Stimulated activated naive CD4-positive, alpha-beta T cell (primary cell): ENCODE measurements around the gene NDUFAF4.

Experiments used
- DNase-seq, 6 experiments: peaks; one replicate each; lab custom pipeline; 2025; lab: John Stamatoyannopoulos, UW

The NDUFAF4 gene

GRCh38 chr6:96897396-96898240 lies at the start of gene NDUFAF4:
Gene NDUFAF4, minus strand, starts transcription at chr6:96897891. Its CDS starts 90 bp downstream, at chr6:96897801.
- DNase-seq, result peak; percentile 89 to 94 (median 92)

DNA sequence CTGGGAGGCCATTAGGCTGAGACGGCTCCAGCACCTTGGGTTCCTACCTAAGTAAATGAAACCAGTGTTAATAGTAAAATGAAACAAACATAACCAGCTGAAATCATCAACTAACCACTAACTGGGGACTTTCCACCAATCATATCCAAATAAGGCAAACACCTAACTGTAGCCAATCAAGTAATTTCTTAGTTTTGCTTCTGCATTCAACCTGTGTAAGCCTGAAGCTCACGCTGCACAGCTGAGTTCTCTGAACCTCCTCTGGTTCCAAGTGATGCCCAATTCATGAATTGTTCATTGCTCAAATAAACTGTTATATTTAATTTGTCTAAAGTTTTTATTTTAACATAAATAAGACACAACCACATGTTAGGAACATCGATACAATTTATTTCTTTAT lies 49.4 kb upstream of the NDUFAF4 start:
- DNase-seq, result no peak

DNA sequence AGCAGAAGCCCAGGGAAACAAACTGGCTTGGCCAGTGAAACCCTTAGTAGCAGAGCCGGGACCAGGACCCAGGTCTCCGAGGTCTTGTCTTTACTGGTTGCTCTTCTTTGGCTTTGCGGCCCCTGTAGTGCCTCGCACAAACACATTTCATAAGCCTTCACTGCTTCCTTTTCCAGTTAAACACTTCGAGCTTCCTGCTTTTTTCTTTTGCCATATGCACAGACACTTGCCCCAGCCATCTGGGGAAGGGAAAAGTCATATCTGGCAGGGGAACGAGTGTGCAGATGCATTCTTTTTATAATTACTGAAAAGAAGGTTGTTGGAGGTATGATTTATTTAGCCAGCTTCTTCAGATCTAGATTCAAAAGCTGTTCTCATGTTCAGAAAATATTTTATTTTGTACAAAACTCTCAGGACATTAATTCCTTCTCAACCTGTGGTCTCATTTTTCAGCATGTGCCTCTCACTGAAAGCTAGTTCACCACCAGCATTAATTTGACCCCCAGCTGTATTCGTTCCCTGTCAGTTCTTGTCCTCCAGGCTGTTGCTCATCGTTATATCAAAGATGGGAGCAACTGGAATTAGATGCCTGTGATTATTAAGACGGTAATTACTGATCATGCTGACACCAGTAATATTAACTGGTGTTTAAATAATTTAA lies 46.0 kb upstream of the NDUFAF4 start:
- no peak for DNase-seq

GRCh38 chr6:96942676-96943075 lies 45.0 kb upstream of the NDUFAF4 start:
- no peak for DNase-seq

DNA sequence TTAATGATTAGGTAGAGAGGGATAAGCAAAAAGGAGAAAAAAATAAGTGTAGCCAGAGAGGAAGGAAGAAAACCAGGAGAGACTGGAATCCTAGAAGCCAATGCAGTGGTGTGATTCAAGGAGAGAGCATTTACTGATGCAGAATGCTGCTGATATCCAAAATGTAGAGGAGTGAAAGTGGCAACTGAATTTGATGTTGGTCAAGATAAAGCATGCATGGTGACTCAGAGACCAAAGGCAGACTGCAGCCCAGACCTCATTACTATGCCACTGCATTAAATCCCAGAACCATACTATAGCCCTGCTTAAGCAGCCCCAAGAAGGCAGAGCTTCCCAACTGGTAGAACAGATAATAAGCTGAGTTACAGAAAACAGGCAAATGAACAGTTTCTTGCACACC lies 42.6 kb upstream of the NDUFAF4 start:
- no peak for DNase-seq

GRCh38 chr6:96939007-96939805 lies 41.5 kb upstream of the NDUFAF4 start:
- no peak for DNase-seq

GRCh38 chr6:96934087-96934486 lies 36.4 kb upstream of the NDUFAF4 start:
- no peak for DNase-seq

DNA sequence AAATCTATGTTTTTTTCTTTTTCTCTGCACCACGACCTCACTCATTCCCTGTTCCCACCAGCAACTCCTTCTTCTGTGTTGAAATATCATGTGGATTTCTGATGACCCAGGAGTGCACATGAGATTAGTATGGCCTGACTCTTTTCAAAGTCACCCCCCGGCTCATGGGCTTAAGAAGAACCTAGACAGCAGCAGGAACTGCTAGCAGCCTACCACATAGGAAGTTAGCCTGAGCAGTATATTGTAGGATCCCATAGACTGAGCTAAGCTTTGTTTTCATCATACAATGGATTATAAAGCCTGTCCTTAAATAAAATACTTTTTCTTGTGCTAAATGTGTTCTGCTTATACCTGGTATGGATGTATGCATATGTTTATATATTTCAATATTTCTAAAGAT lies 33.5 kb upstream of the NDUFAF4 start:
- no peak for DNase-seq

DNA sequence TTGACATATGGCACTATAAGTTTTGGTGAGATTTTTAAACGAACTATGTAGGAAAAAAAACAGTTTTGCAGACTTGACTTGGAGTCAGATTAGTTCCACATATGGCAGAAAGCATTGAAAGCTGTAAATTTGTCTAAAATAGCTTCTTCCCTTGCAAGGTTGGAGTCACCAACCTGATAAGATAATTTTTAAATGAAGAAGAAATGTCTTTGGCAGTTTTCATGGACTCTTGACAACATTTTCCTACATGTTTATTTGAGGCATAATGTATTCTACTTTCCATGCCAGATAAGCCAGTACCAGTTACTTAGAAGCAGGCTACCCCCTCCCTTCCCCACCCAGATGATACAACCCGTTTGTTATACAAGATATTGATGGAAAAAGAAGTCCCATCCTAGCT lies 32.0 kb upstream of the NDUFAF4 start:
- no peak for DNase-seq

DNA sequence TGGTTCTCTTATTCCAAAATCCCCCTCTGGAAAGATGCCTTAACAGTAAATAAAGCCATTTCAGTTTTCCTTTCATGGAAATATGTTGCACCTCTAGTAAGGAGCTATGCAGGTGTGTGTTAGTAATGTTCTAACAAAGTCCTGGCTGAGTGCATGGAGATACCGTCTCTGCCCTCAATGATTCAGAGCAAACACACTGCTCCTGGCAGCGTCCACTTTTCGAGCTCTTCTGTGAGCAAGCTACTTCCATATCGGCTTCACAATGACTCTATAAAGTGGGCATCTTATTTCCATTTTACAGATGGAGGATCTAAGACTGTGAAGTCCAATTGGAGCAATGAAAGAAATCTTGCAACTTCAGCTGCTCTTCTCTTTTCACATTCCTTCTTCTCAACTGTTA lies 30.0 kb upstream of the NDUFAF4 start:
- no peak for DNase-seq

- DNase-seq, result no peak
Measured at GRCh38 chr6:96926425-96926824, 28.7 kb upstream of the NDUFAF4 start.

DNA sequence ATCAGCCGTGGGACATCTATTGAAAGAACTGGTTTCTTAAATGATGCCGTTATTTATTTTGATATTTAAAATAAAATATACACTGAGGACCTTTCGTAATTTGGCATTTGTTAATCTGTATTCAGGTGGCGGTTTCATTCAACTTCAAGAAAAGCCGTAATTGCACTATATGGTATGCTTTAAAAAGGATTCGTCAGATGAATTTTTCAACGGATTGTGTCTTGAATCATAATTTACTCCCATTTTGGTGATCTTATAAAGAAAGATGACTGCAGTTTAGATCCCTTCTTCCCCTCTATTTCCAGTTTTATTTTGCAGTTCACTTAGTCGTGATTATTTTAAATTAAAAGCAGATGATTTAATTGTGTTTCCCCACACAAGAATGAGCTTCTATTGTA lies 27.6 kb upstream of the NDUFAF4 start:
- DNase-seq, result no peak

GRCh38 chr6:96923871-96924493 lies 26.3 kb upstream of the NDUFAF4 start:
- DNase-seq, result no peak

DNA sequence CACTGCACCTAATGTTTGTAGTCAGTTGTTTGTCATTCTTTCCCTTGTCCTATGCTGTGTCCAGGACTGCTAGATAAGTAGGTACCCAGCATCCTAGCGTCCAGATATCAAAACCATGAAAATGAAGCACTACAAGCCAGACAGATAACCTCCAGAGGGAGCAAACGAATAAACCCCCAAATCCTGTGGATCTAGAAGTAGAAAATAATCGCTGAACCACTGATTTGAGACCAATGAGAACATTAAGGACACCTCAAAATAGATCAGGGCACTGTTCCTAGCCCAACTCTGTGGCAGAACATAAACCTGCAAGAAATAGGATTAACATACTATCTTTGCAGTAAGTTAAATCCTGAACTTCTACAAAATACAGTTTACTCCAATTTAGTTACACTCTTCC lies 25.7 kb upstream of the NDUFAF4 start:
- no peak for DNase-seq

- no peak for DNase-seq
Measured at GRCh38 chr6:96917098-96917497, 19.4 kb upstream of the NDUFAF4 start.

GRCh38 chr6:96913621-96914020 lies 15.9 kb upstream of the NDUFAF4 start:
- no peak for DNase-seq

DNA sequence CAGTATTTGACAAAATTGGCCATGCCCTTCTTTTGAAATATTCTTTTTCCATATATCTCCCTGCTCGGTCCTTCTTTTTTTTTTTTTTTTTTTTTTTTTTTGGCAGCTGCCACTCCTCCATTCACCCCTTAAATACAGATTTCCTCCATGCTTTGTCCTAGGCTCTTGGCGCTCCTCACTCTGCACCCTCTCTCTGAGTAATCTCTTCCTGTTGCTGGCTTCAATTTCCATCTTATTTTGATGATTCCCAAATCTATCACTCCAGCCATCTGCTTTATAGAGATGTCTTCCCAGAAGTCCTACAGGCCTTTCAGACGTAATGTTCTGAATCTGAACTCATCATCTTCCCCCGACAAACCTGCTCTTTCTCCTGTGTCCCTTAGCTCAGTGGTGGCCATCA lies 14.1 kb upstream of the NDUFAF4 start:
- DNase-seq, result no peak

DNA sequence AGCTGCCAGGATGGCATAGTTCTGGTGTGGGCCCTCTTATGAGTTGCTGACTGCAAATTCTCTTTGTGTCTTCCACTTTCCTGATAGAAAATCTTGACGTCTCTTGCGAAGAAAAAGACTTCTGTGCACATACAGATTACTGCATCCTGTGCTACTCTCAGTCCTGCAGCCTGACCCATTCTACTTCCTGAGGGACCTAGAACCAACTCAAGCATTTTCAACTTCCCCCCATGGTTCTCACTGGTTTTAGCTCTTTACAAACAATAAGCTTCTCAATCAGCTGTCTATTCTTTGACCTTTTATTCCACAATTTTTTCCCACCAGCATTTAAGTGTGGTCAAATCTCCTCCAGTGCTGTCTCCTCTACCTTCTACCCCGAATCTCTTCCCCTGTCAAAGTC lies 13.5 kb upstream of the NDUFAF4 start:
- no peak for DNase-seq

GRCh38 chr6:96909811-96910210 lies 12.1 kb upstream of the NDUFAF4 start:
- DNase-seq, result no peak

DNA sequence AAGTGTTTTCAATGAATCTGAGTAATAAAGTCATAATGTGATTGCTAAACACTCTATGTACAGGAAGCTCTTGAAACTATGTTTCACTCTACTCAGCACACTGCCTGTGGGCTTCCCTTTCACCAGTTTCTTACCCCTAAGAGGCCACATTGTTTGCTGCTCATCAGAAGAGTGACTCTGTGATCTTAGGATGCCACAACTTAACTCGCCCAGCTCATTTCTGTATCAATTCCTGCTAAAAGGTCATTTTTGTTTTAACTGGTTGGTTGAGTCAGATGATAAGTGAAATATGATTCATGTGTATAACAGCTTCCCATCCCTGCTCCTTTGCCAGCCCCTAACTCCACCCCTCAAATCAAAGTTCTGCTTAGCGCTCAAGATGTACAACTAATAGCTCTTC lies 9.8 kb upstream of the NDUFAF4 start:
- DNase-seq, result no peak

DNA sequence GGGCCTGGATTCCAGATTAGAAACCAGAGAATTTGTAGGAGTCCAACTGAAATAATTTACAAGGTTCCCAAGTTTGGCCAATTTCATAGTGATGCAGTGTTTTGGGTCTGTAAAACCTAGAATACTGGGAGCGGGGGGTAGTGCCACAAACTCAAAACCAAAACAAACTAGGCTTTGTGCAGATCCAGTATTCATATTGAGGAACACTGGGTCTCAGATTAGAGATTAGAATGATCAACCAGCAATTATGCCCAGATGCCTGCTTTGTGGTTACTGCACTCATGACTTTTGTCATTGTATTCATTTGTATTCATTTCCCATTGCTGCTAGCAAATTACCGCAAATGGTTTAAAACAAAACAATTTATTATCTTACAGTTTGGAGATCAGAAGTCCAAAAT lies 3.2 kb upstream of the NDUFAF4 start:
- no peak for DNase-seq

DNA sequence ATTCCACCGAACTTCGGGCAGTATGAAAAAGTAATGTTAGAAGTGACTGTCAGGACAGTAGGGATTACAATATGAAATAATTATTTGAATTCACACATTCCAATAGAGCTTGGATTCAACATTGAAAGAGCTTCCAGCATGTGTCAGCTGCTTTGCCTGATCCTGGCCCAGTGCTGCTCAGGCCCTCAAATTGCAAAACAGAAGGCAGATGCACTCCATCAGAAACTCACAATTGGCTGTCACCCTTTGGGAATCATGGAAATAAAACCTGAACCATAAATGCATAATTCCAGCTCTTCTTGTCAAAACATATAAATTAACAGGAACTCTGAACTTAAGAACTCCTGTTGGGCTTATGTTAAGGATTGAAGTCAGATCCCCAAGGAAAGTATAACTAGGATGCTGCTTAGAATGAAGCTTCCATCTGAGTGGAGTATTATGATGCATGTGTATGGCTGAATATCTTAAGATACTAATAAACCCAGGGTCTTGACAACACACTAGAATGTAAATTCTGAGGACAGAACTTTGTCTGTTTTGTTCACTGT lies 1.8 kb upstream of the NDUFAF4 start:
- DNase-seq, result no peak
